ENCODE results near the gene HECTD1. TPM values are rescaled to one million over a fixed set of nuclear protein-coding genes. Genes with fewer than 3 reads are reported as not detected.
"Not testable (repeated sequence)": the region's sequence is repeated elsewhere in the genome, so short reads cannot be mapped to it uniquely, and the experiment has no call there.

HECTD1 gene
- polyA plus RNA-seq, 2 of the 4 experiments (the other 2 are of a cell fraction) = 60.7 to 149 TPM

- Histone ChIP-seq H3K9me3 (no peaks in the 10 kb centered on the region), H3K4me2 (no peak overlapping the region), H3K27ac (no peak overlapping the region), H3K4me3 (no peak overlapping the region), H3K4me1 (no peaks in the 10 kb centered on the region)
- FAIRE-seq (no peak), DNase-seq (ENCODE audit: low read depth in 1 of 2, low spot score in 1 of 2) (no peak), ATAC-seq (no peak)
- no peak for TF ChIP-seq HMGXB4 (CRISPR knock-in tag; IDR thresholded peaks at IDR 0.05; ENCODE audit: borderline replicate concordance)
- TF ChIP-seq MAFK (IDR thresholded peaks at IDR 0.05; ENCODE audit: partially characterized antibody) = peak; percentile 86
- POLR2A ChIA-PET = no interaction called here
- CTCF ChIA-PET = interaction anchor here (1.3 kb wide), 2 partner anchors 13 to 87 kb away, joined by 3 to 4 read pairs; no protein-coding TSS in a partner anchor
- 90% methylated on average over 3 of the region's 3 CpGs for WGBS (ENCODE audit: missing lambda C conversion rate)
Measured at GRCh38 chr14:31069343-31069742, 138.2 kb downstream of the HECTD1 start.

GRCh38 chr14:31068235-31068634 lies 139.4 kb downstream of the HECTD1 start:
- Histone ChIP-seq H3K9me3 (no peaks in the 10 kb centered on the region), H3K27ac (no peak overlapping the region), H3K4me1 (no peaks in the 10 kb centered on the region), H3K4me2 (no peak overlapping the region), H3K4me3 (no peak overlapping the region)
- FAIRE-seq (no peak), ATAC-seq (no peak), DNase-seq (ENCODE audit: low read depth in 1 of 2, low spot score in 1 of 2) (no peak)
- WGBS (ENCODE audit: missing lambda C conversion rate) = 94% methylated on average over 1 of the region's 1 CpG
- CTCF ChIA-PET = interaction anchor here (1.3 to 2.6 kb wide), 2 partner anchors 14 kb away, joined by 4 to 7 read pairs; no protein-coding TSS in a partner anchor
- TF ChIP-seq HMGXB4 (CRISPR knock-in tag; IDR thresholded peaks at IDR 0.05; ENCODE audit: borderline replicate concordance) (no peak), GATA3 (IDR thresholded peaks at IDR 0.05; ENCODE audit: borderline replicate concordance) (no peak), HEYL (CRISPR knock-in tag; IDR thresholded peaks at IDR 0.05) (no peak), SMC3 (IDR thresholded peaks at IDR 0.05) (no peak), FOSL2 (IDR thresholded peaks at IDR 0.05) (no peak), FOSL2 (CRISPR knock-in tag; IDR thresholded peaks at IDR 0.05) (no peak), MAZ (IDR thresholded peaks at IDR 0.05; ENCODE audit: borderline replicate concordance, low read depth, low read length) (no peak), ESRRA (IDR thresholded peaks at IDR 0.05; ENCODE audit: borderline replicate concordance, low read length) (no peak), HDAC2 (IDR thresholded peaks at IDR 0.05) (no peak), NFE2L2 (conservative IDR thresholded peaks at IDR 0.05; ENCODE audit: low read length) (no peak), HOXA7 (CRISPR knock-in tag; IDR thresholded peaks at IDR 0.05) (no peak), POLR2AphosphoS2 (conservative IDR thresholded peaks at IDR 0.05; ENCODE audit: low read length) (no peak), ZNF302 (CRISPR knock-in tag; IDR thresholded peaks at IDR 0.05) (no peak), RARB (CRISPR knock-in tag; IDR thresholded peaks at IDR 0.05) (no peak), MAFK (IDR thresholded peaks at IDR 0.05; ENCODE audit: partially characterized antibody) (no peak), TP53 (CRISPR knock-in tag; IDR thresholded peaks at IDR 0.05) (no peak), CTCF (IDR thresholded peaks at IDR 0.05) (no peak)
- POLR2A ChIA-PET = no interaction called here

GRCh38 chr14:31062908-31063307 lies 144.7 kb downstream of the HECTD1 start:
- 79% methylated on average over 8 of the region's 8 CpGs for WGBS (ENCODE audit: missing lambda C conversion rate)
- H3K27ac ChIP-seq; FAIRE-seq; POLR2A ChIA-PET; H3K4me3 ChIP-seq; ATAC-seq; DNase-seq (ENCODE audit: low read depth in 1 of 2, low spot score in 1 of 2); H3K9me3 ChIP-seq; H3K4me2 ChIP-seq: not testable (repeated sequence)
- CTCF ChIA-PET = interaction anchor here (0.9 to 2.6 kb wide), 2 partner anchors 12 to 20 kb away, joined by 3 to 5 read pairs; no protein-coding TSS in a partner anchor
- peaks cover 21% of the 10 kb centered on the region for H3K4me1 ChIP-seq
